Measurements from ENCODE around the gene PRICKLE2. TPM values are rescaled to one million over a fixed set of nuclear protein-coding genes. Genes with fewer than 3 reads are reported as not detected.

The PRICKLE2 gene
- total RNA-seq, 2 donors from 2014 or later: 23.4 to 41.5 TPM

DNA sequence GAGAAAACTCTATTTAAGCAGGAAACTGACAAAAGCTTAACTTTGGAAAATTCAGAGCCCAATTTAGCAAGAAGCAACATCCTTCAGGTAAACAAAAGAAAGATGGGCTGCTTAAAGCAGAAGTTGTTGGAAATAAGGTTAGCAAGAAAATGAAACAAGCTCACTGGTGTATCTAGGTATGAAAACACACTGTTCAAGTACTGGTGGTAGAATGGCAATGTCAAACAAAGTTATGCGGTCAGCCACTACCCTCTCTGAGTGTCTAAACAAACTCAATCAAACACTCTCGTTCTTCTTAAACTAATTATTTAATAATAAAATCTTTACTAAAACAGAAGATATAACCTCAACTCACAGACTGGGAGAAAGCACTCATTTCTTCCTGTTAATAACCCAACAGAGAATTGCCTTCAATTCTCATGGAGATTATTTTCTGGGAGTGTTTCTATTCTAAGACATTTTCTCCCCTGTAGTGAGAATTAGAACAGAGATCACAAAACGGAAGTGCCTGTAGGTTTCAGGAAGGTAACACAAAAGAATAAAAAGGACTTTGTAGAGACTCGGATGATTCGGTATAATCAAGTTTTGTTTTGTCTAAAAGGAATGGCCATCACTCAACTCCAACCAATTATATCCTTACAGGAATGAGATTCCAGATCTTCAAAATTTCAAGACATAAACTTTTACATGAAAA, 28.9 kb downstream of the PRICKLE2 start:
- Histone ChIP-seq H3K36me3 (replicated peaks in 1 of 2; ENCODE audit: insufficient read depth in 1 of 2, low read depth in 2 of 2) (no peaks in the 10 kb centered on the region), H3K4me1 (no peaks in the 10 kb centered on the region), H3K4me3 (no peak overlapping the region), H3K27ac (no peak overlapping the region), H3K27me3 (no peaks in the 10 kb centered on the region), H3K9me3 (peaks cover 0 to 9% (median 0%) of the 10 kb centered on the region in 3 donors)
- 86 to 90% methylated on average over 5 of the region's 5 CpGs for WGBS, 2 donors
- TF ChIP-seq, protein P1, sequence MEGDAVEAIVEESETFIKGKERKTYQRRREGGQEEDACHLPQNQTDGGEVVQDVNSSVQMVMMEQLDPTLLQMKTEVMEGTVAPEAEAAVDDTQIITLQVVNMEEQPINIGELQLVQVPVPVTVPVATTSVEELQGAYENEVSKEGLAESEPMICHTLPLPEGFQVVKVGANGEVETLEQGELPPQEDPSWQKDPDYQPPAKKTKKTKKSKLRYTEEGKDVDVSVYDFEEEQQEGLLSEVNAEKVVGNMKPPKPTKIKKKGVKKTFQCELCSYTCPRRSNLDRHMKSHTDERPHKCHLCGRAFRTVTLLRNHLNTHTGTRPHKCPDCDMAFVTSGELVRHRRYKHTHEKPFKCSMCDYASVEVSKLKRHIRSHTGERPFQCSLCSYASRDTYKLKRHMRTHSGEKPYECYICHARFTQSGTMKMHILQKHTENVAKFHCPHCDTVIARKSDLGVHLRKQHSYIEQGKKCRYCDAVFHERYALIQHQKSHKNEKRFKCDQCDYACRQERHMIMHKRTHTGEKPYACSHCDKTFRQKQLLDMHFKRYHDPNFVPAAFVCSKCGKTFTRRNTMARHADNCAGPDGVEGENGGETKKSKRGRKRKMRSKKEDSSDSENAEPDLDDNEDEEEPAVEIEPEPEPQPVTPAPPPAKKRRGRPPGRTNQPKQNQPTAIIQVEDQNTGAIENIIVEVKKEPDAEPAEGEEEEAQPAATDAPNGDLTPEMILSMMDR (IDR thresholded peaks at IDR 0.05): no peak
- no peak for TF ChIP-seq POLR2A (IDR thresholded peaks at IDR 0.05)
- intact Hi-C loops (cut with DNase I): no loop called here
- ATAC-seq (no peak), DNase-seq (no peak)

DNA sequence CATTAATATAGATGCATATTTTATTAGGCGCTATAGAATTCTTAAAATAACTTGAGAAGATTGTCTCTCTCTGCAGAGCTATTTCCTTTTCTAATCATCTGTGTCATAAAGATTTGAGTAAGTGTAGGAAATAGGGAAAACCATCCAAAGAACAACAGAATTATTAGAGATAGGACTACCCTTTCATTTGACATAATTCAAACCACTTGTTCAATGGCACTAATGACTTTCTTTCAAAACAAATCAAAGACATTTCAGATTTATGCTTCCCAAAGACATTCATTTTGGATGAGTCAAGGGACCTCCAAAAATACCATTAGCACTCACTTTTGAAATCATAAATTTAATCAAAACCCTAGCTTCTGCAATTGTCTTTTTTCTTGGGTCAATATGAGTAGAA, 29.5 kb downstream of the PRICKLE2 start:
- Histone ChIP-seq H3K27me3 (no peaks in the 10 kb centered on the region), H3K4me1 (no peaks in the 10 kb centered on the region), H3K27ac (no peak overlapping the region), H3K4me3 (no peak overlapping the region), H3K9me3 (peaks cover 0 to 9% (median 0%) of the 10 kb centered on the region in 3 donors), H3K36me3 (replicated peaks in 1 of 2; ENCODE audit: insufficient read depth in 1 of 2, low read depth in 2 of 2) (no peaks in the 10 kb centered on the region)
- no peak for ATAC-seq
- no peak for DNase-seq
- 90 to 95% methylated on average over 1 of the region's 1 CpG for WGBS, 2 donors
- intact Hi-C loops (cut with DNase I): no loop called here
- TF ChIP-seq, protein P1 (IDR thresholded peaks at IDR 0.05): no peak
- no peak for TF ChIP-seq POLR2A (IDR thresholded peaks at IDR 0.05)

DNA sequence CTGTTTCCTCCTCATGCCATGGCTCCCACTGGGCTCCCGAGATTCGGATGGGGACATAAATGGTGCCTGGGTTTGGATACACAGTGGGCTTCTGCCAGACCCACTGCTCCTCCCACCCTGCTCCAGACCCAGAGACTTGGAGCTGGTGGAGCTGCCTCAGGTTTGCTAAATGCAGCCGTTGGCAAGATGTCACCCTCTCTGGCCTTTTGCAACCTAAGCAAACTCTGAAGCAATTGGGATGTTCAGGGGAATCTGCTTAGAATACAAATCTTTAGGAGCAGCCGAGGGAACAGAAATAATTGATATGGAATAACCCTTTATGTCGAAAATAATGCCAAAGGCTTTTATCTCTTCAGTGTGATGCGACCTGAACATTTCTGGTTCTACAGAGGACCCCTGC, 33.4 kb downstream of the PRICKLE2 start:
- DNase-seq (no peak), ATAC-seq (no peak)
- TF ChIP-seq, protein P1 (IDR thresholded peaks at IDR 0.05): no peak
- no peak for TF ChIP-seq POLR2A (IDR thresholded peaks at IDR 0.05)
- Histone ChIP-seq H3K36me3 (replicated peaks in 1 of 2; ENCODE audit: insufficient read depth in 1 of 2, low read depth in 2 of 2) (no peaks in the 10 kb centered on the region), H3K27me3 (no peaks in the 10 kb centered on the region), H3K4me3 (no peak overlapping the region), H3K9me3 (peaks cover 0 to 9% (median 0%) of the 10 kb centered on the region in 3 donors), H3K27ac (no peak overlapping the region), H3K4me1 (peaks cover 24% of the 10 kb centered on the region)
- intact Hi-C loops (cut with DNase I): no loop called here
- WGBS, 2 donors: 84 to 94% methylated on average over 6 of the region's 6 CpGs

DNA sequence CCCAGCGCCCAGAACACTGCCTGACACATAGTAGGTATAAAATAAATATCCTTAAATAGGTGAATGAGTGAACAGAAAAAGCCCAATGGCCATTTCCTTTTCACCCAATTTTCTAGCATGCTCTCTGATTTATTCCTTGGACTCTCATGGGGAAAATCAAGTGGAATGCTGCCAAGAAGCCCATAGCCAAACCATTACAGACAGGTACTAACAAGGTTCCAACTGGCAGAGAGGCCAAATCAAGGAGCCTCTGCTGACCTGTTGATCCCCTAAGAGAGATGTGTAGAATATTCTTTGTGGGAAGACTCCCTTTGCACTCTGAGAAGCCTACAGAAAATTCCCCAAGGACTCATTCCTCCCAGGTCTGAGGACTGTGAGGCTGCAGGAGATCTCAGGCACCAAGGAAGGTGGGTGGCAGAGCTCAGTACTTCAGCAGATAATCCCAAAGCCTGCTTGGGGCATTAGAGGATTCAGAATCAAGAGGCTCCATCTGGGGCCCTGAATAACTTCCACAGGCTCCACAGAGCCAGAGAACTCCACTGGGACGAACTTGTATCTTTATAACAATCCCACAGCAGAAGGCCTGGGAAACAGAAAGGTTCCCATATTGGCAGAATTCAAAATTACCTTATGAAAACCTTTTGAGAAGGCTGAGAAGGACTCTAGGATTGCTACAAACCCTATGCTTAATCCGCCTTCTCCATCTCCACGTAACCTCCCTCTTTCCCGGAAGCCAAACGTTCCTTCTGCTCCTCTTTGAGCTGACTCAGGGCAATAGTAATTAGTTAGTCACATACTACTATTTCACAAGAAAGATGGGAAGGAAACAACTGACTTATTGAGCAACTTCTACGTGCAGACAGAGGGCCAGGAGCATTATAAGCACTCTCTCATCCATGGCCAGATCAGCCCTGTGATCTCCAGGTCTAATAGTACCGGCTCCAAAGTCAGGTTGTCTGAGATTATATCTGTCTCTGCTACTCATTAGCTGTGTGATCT, 34.5 kb downstream of the PRICKLE2 start:
- Histone ChIP-seq H3K9me3 (peaks cover 0 to 9% (median 0%) of the 10 kb centered on the region in 3 donors), H3K4me1 (peaks cover 31% of the 10 kb centered on the region), H3K36me3 (replicated peaks in 1 of 2; ENCODE audit: insufficient read depth in 1 of 2, low read depth in 2 of 2) (no peaks in the 10 kb centered on the region), H3K27ac (no peak overlapping the region), H3K4me3 (no peak overlapping the region), H3K27me3 (no peaks in the 10 kb centered on the region)
- DNase-seq (no peak), ATAC-seq (no peak)
- intact Hi-C loops (cut with DNase I): no loop called here
- 85 to 86% methylated on average over 7 to 8 of the region's 8 CpGs for WGBS, 2 donors
- TF ChIP-seq, protein P1 (IDR thresholded peaks at IDR 0.05): no peak
- no peak for TF ChIP-seq POLR2A (IDR thresholded peaks at IDR 0.05)

Data from body of pancreas (tissue), 4 donors.